NCI-H748 (cell line): ENCODE data around the gene CBLC.

Source experiments
- DNase-seq: peaks from one replicate; lab custom pipeline; 2025; ENCODE audit not compliant: unreplicated experiment; lab: John Stamatoyannopoulos, UW

The CBLC gene

GRCh38 chr19:44795398-44795987, 17.8 kb downstream of the CBLC start:
- no peak for DNase-seq

DNA sequence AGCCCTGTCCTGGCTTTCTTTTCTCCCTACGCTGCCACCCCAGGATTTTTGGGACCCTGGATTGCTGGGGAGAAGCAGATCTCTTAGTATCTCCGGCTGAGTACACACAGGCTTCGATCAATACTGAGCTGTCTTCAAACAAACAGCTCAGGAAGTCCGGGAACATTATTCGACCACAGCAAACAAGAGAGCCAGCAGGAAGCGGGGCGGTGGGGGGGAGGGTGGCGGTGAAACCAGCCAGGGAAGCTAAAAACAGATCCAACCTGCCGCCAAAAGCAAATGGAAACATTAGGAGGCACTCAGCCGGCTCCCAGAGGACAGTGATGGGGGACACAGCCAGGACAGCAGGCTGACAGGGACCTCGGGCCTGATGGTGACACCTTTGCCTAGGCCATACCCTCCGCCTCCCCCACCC, 19.0 kb downstream of the CBLC start:
- DNase-seq = peak; percentile 83

DNA sequence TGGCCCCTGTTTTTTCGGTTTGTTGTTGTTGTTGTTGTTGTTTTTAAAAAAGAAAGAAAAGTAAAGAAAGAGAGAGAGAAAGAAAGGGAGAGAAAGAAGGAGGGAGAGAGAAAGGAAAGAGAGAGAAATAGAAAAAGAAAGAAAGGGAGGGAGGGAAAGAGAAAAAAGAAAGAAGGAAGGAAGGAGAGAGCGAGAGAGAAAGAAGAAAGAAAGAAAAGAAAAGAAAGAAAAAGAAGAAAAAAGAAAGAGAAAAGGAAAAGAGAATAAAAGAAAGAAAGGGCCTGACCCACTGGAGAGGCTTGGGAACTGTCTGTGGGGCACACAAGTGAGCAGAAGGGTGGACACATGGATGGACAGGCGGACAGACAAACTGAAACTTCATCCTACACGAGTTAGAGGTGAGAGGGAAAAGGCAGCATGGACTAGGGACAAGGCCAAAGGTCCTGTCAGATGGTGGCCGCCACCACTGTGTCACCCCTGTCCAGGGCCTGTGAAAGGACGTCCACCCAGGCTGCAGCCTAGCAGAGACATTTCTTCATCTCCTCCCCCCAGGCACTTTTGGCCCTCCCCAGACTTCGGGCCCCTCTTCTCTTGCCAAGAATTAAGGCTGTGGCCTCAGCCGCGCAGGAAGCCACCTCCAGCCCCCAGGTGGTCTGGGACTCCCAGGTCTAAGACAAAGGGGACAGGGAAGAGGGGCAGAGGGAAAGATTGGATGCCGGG, 22.1 kb downstream of the CBLC start:
- DNase-seq = no peak

DNA sequence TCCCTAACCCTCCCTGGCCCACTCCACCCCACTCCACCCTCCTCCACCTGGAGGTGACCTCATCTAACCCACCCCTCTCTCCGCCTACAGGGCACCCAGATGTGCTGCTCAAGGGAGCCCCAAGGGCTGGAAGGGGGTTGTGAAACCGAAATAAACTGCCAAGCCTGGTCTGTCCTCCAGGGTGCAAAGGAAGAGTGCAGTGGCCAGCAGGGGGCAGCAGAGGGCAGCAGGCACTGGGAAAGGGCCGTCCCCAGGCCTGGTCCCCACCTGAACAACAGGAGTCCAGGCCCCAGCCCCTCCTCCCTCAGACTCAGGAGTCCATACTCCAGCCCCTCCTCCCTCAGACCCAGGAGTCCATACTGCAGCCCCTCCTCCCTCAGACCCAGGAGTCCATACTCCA, 22.8 kb downstream of the CBLC start:
- peak; percentile 74 for DNase-seq

DNA sequence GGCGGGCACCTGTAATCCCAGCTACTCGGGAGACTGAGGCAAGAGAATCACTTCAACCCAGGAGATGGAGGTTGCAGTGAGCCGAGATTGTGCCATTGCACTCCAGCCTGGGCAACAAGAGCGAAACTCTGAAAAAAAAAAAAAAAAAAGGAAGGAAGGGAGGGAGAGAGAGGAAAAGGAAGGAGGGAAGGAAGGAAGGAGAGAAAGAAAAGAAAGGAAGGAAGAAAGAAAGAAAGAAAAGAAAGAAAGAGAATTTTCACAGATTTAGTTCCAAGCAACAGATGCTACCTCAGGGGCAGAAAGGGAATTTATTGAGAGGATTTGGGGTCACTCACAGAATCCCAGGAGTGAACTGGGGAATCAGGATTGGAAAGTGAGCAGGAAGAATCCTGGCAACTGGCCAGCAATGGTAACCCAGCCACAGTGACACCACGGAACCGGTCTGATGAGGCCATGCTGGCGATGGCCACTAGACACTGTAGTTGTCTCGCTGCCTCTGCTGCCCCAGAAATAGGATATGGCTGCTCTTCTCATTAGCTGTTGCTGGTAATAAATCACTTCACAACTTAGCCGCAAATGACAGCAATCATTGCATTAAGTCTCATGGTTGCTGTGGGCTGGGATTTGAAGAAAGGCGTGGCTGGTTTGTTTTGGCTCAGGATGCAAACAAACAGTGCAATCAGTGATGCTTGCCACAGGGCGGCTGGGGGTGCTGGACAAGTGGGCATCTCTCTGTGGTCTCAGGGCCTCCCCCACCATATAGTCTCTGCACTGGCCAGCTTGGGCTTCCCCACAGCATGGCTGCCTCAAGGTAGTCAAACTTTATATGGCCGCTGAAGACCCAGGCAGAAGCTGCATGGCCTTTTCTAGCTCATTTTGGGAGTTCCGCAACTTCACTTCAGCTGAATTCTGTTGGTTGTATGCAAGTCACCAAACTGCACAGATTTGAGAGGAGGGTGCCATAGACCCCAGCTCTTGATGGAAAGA, 26.0 kb downstream of the CBLC start:
- peak; percentile 70 for DNase-seq

DNA sequence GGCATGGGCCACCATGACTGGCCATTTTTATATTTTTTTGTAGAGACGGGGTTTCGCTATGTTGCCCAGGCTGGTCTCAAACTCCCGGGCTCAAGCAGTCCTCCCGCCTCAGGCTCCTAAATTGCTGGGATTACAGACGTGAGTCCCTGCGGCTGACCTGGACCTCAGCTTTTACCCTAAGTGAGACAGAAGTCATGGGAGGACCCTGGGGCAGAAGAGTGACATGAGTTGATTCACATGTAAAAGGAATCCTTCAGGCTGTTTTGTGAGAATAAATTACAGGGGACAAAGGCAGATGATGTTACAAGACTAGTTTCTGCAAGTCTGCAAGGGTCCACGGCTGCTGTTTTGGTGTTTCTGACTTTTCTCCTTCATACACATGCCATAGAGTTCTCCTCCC, 28.6 kb downstream of the CBLC start:
- DNase-seq = no peak

DNA sequence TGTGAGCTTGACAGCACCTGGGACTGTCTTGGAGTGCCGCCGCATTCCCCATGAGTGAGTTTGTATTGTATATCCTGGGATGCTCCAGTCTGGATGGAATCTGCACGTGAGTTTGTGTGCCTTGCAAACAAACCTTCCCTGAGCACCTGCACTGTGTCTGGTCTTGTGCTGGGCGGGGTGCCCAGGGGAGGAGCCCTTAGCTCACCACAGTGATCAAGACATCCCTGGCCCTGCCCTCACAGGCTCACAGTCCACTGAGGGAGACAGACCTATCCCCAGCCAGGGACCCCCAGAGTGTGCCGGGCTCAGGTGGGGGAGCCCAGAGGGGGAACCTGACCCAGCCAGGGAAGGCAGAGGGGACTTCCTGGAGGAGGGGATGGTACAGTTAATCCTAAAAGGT, 29.5 kb downstream of the CBLC start:
- DNase-seq = peak; percentile 84

DNA sequence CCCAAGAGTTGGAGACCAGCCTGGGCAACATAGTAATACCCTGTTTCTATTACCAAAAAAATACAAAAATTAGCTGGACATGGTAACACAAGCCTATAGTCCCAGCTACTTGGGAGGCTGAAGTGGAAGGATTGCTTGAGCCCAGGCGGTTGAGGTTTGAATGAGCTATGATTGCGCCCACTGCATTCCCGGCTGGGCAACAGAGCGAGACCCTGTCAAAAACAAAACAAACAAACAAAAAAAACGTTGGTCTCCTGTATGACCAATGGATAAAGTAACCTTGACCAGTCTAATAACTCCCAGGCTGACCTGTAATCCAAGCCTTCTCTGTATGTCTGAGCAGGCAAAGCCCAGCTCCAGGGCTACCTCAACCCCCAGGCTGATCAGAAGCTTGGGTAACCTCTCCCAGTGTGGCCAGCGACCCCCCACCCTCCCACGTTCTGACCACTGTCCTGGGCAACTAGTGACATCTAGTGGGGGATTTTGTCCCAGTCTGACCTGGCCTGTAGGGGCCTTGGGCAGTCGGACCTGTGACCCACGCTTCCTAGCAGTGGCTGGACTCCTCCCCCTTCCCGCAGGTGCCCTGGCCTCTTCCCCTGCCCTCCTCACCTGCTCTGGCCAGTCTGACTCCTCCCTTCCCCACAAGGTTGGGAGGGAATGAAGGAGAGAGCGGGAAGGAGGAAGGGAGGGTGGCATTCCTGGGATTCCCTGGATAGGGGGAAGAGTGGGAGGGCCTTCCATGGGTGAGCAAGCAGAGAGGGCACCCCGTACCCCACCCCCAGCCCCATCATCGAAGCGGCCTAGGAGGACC, 30.2 kb downstream of the CBLC start:
- DNase-seq = peak; percentile 39

DNA sequence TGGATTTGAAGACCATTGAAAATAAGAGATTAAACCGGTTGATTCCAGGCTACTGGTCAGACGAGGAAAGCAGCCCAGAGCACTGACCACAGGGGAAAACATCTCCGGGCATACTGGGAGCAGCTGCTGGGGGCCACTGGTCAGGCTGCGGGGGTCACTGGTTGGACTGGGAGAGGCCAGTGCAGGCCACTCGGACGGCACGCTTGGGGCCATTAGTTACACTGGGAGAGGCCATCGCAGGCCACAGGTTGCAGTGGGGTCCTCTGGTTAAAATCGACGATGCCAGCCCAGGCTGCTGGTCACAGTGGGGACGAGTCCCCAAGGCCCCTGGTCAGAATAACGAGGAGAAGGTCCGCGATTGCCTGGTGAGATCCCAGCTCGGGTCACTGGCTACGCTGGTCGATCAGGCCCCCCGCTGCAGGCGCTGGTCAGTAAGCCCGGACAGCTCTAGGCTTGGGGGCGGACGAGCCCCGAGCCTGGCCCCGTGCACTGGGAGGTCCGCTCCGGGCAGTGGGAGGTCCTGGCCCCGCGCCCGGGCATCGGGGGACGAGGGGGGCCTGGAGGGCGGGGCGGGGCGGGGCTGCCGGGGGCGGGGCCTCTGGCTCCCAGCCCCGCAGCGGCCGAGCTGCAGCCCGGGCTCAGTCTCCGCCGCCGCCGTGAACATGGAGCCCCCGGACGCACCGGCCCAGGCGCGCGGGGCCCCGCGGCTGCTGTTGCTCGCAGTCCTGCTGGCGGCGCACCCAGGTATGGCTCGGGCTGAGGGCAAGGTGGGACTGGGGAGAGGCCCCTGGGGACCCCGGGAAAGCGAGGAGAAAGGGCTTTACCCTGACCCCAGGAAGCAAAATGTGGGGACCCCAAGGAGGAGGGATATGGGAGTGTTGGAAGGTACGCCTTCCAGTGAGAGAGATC, 31.0 kb downstream of the CBLC start, which contains the start of gene BCAM:
Gene BCAM (plus strand): TSS at position 641 of the 909 bp plus-strand sequence. CDS start 22 bp downstream, at position 663.
- DNase-seq = peak; percentile 44

DNA sequence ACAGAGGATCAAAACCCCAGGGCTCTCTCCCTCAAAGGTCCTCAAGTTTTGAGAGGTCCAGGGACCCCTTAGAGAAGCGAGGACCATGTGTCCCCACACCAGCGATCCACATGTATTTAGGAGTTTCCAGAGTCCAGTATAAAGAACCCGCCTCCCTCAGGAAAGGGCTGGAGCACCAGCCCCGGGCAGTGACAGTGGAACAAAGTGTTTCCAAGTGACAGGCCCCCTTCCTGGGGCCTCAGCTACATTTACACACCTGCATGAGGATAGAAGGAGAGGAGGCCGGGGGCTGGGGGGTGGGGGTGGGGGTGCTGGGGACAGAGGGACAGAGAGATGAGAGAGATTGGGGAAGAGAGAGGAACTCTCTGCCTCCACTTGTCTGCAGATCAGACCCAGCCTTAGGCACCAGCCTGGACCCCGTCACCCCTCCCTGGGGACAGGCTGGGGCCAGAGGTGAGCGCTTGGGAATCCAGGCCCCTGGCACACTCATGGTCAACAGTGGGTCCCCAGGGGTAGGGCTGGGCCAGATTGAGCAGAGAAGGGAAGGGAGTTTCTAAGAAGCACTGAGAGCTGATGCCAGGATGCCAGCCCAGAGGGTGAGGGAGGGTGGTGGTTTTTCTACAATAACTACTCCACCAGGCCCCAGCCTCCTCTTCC, 32.0 kb downstream of the CBLC start:
- DNase-seq = no peak

DNA sequence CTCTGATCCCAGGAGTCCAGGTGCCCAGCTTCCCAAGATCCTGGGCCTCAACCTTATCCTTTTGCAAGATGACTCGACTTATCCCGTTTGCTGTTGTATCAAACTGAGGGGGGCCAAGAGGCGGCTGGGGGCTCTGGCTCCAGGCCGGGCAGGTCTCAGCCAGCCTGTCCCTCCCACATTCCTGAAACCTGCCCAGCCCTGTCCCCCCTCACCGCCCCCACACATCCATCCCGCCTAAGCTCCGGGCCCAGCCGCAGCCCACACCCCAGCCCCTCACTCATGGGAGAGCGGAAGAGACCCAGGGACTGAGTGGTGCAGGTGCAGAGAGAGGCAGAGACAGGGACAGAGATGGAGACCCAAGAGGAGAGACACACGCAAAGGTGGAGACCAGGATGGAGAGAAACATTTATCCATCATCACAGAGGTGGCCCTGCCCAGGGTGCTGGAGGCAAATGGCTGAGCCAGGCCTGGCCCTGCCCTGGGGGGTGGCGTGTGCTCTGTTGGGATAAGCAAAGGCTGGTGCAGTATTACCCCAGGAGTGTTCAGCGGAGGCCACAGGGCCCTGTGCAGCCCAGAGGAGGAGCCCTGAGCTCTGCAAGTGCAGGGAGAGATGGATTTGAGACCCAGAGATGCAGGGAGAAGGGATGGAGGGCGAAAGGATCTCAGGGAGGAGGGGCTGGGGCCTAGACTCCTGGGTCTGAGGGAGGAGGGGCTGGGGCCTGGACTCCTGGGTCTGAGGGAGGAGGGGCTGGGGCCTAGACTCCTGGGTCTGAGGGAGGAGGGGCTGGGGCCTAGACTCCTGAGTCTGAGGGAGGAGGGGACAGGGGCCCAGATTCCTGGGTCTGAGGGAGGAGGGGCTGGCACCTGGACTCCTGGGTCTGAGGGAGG, 32.8 kb downstream of the CBLC start:
- DNase-seq = no peak

DNA sequence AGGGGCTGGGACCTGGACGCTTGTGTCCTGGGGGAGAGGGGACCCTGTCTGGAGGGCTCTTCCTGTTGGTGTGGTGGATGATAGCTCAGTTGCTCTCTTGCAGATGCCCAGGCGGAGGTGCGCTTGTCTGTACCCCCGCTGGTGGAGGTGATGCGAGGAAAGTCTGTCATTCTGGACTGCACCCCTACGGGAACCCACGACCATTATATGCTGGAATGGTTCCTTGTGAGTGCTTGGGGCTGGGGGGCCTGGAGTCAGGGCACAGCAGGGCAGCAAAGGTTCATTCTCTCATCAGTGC, 33.4 kb downstream of the CBLC start:
- no peak for DNase-seq

- no peak for DNase-seq
Measured at GRCh38 chr19:44812142-44812718, 34.5 kb downstream of the CBLC start.

GRCh38 chr19:44813070-44813840, 35.6 kb downstream of the CBLC start:
- DNase-seq = no peak

DNA sequence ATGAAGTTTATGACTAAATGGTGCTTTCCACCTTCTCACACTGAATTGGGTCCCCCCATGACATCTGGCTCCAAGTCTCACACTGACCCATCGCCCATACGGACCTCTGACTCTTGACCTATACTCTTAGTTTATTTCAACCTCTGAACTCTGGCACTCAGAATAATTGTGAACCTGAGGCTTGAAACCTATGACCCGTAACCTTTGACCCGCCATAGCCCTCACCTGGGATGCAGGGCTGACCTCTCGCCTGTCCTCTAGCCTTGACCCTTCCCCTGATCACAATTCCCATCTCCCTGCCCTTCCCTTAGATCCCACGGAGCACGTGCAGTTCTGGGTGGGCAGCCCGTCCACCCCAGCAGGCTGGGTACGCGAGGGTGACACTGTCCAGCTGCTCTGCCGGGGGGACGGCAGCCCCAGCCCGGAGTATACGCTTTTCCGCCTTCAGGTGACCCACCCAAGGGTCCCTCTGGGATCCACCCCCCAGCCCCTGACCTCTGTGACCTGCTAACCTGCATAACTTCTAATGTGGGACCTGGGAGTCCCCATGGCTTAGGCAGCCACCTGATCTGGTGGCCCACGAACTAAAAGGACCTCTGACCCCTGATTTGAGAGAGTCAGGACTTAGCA, 36.3 kb downstream of the CBLC start:
- no peak for DNase-seq

GRCh38 chr19:44814517-44814916, 36.8 kb downstream of the CBLC start:
- no peak for DNase-seq

DNA sequence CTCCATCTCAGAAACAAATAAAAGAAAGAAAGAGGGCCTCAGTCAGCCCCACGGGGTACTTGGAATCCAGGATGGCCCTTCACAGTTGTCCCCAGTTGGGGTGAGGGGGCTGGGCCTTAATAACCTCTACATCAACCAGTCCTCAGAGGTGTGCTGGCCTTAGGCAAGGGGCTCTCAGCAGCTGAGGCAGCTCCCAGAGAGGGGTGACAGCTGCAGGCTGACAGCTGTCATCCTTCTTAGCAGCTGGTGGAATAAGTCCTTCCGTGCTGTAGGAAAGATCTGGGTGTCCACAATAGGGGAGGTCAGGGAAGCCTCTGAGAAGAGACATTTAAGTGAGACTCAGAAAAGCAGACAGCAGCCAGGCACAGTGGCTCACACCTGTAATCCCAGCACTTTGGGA, 38.6 kb downstream of the CBLC start:
- DNase-seq = no peak
